Erythroblast (primary cell): Measurements from ENCODE around the gene IFT88.

Experiments
- GATA1 ChIP-seq: IDR thresholded peaks from 2 replicates; pipeline ENCODE4 v1.6.1; 2011; ENCODE audit warnings: low read depth, mild to moderate bottlenecking, control low read depth, low read length, moderate library complexity
- POLR2A ChIP-seq: IDR thresholded peaks from 2 replicates; pipeline ENCODE4 v1.6.1; 2011; ENCODE audit warnings: mild to moderate bottlenecking, low read length

GRCh38 chr13:20709782-20710181 is 142.8 kb downstream of the IFT88 start:
- TF ChIP-seq POLR2A = no peak
- no peak for TF ChIP-seq GATA1
